Measurements from ENCODE around the gene UCP1. TPM values are rescaled to one million over a fixed set of nuclear protein-coding genes. Genes with fewer than 3 reads are reported as not detected.

The UCP1 gene, protein sequence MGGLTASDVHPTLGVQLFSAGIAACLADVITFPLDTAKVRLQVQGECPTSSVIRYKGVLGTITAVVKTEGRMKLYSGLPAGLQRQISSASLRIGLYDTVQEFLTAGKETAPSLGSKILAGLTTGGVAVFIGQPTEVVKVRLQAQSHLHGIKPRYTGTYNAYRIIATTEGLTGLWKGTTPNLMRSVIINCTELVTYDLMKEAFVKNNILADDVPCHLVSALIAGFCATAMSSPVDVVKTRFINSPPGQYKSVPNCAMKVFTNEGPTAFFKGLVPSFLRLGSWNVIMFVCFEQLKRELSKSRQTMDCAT
- not detected in 3 replicates for total RNA-seq
- long read RNA-seq, result 0 reads

DNA sequence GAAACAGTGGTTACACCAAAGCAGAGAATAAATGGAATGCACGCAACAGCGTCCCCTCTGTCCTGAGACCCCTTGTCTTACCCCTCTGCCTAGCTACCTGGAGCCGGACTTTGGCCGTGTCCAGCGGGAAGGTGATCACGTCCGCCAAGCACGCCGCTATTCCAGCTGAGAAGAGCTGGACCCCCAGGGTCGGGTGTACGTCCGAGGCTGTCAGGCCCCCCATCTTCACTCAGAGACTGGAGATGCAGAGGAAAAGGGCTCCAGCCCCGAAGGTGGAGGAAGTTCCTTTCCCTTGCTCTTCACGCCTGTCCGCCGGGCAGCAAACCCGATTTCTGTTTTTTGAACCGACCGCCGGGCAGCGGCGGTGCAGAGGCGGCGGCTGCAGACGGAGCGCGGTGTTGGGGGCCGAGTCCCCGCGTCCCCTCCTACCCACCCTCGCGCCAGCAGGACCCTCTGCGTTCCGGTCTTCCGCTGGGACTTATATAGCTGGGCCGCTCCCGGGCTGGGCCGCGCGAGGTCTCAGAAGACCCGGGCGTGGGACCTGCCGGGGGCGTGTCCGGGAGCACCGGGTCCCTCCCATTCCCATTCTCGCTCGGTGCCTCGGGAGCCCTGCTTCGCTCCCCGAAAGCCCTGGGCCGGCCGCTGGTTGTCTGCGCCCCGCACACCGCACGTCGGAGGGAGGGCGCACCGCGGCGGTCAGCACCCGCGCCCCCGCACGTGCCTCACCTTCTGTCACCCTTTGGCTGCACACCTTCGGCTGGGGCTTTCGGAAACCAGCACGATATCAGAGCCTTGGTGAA lies at the start of gene UCP1:
Gene UCP1, minus strand, starts transcription at position 455 of the 800 bp plus-strand sequence. Its CDS starts 232 bp downstream, at position 223.
- H3K9me3 Mint-ChIP-seq (ENCODE audit: low read depth), result peaks cover 18% of the 10 kb centered on the region
- peaks cover 18% of the 10 kb centered on the region for H3K4me1 Mint-ChIP-seq (ENCODE audit: low read depth)
- TF ChIP-seq, protein P1, sequence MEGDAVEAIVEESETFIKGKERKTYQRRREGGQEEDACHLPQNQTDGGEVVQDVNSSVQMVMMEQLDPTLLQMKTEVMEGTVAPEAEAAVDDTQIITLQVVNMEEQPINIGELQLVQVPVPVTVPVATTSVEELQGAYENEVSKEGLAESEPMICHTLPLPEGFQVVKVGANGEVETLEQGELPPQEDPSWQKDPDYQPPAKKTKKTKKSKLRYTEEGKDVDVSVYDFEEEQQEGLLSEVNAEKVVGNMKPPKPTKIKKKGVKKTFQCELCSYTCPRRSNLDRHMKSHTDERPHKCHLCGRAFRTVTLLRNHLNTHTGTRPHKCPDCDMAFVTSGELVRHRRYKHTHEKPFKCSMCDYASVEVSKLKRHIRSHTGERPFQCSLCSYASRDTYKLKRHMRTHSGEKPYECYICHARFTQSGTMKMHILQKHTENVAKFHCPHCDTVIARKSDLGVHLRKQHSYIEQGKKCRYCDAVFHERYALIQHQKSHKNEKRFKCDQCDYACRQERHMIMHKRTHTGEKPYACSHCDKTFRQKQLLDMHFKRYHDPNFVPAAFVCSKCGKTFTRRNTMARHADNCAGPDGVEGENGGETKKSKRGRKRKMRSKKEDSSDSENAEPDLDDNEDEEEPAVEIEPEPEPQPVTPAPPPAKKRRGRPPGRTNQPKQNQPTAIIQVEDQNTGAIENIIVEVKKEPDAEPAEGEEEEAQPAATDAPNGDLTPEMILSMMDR (IDR thresholded peaks at IDR 0.05), result no peak
- peaks cover 49% of the 10 kb centered on the region for H3K27me3 Mint-ChIP-seq (ENCODE audit: low read depth)
- H3K36me3 Mint-ChIP-seq (ENCODE audit: low read depth), result peaks cover 8% of the 10 kb centered on the region
- peak within 1 kb of the TSS; percentile 64 for H3K4me3 Mint-ChIP-seq (ENCODE audit: unreplicated experiment)
- no peak within 1 kb of the TSS for H3K27ac Mint-ChIP-seq (ENCODE audit: unreplicated experiment)
- no peak for DNase-seq (ENCODE audit: low spot score)

DNA sequence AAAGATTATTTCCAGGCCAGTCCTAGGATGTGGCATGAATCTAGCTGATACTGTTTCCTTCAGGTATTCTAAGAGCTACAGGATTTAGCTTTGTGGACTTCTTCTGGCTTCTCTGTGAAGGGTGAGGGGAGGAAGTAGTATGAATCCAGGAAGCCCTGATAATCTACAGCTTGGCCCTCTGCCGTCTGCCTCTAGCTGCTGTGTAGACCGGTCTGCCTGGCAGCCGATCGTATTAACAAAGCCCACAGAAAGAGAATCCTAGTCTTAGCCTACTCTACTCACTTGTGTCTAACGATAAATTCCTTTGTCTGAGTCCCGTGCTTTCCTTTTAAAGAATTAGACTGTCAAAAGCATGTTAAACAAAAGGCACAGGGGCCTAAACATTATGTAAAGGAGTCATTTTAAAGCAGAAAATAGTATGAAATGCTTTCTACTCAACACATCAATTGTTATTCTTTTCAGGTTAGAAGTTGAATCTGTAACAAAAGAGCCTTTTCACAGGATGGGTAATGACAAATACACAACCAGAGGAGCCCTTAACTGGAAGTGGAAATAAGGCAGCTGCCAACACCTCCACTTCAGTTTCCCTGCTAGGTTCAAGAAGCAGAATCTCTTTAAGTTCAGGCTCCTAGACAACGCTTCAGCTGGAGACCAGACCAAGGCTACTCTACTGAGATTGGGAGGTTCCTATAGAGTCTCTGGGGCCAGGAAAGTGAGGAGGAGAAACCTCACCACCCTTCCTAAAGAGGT lies 48.9 kb upstream of the UCP1 start:
- DNase-seq (ENCODE audit: low spot score), result no peak
- no peak overlapping the region for H3K4me3 Mint-ChIP-seq (ENCODE audit: unreplicated experiment)
- H3K9me3 Mint-ChIP-seq (ENCODE audit: low read depth), result no peaks in the 10 kb centered on the region
- TF ChIP-seq, protein P1 (IDR thresholded peaks at IDR 0.05), result no peak
- H3K36me3 Mint-ChIP-seq (ENCODE audit: low read depth), result peaks cover 1% of the 10 kb centered on the region
- no peaks in the 10 kb centered on the region for H3K4me1 Mint-ChIP-seq (ENCODE audit: low read depth)
- H3K27me3 Mint-ChIP-seq (ENCODE audit: low read depth), result no peaks in the 10 kb centered on the region
- no peak overlapping the region for H3K27ac Mint-ChIP-seq (ENCODE audit: unreplicated experiment)

DNA sequence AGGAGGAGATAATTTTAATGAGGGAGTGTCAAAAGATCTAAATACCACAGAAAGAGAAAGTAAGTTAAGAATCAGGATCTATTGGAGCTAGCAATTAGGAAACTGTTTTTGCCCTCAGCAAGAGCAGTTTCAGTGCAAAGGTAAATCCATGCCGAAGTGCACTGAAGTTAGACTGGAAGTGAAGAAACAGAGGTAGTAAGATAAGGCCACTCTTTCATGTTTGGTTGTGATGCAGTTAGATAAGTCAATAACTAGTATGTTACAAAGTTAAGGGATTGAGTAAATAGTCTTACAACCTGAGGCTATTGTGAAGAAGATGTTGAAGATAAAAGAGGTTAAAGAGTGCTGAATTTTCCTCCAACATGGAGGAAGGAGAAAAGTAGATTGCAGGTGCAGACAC lies 46.7 kb upstream of the UCP1 start:
- no peak overlapping the region for H3K4me3 Mint-ChIP-seq (ENCODE audit: unreplicated experiment)

DNA sequence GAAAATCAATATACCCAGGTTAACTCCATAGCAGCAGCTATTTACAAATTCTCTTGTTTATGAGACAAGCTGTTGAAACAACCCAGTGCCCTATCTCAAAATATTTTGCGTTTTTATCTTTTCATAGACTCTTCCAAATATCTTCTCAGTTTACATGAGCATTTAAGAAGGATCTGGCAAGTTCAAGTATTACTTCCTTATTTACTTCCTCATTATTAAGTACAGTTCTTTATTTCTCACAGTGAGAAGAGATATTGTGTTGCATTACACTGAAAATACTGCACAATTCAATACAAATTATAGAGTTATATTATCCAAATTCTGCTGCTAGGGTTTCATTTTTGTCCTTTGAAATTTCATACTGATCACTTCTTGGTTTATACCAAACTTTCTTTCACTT lies 43.6 kb upstream of the UCP1 start:
- no peaks in the 10 kb centered on the region for H3K36me3 Mint-ChIP-seq (ENCODE audit: low read depth)
- no peak for DNase-seq (ENCODE audit: low spot score)
- no peaks in the 10 kb centered on the region for H3K9me3 Mint-ChIP-seq (ENCODE audit: low read depth)
- no peak overlapping the region for H3K27ac Mint-ChIP-seq (ENCODE audit: unreplicated experiment)
- TF ChIP-seq, protein P1 (IDR thresholded peaks at IDR 0.05), result no peak
- peaks cover 7% of the 10 kb centered on the region for H3K4me1 Mint-ChIP-seq (ENCODE audit: low read depth)
- H3K4me3 Mint-ChIP-seq (ENCODE audit: unreplicated experiment), result no peak overlapping the region
- H3K27me3 Mint-ChIP-seq (ENCODE audit: low read depth), result no peaks in the 10 kb centered on the region

More for the DNA sequence above, 46.7 kb upstream of the UCP1 start:
- Mint-ChIP-seq H3K4me1 (ENCODE audit: low read depth) (no peaks in the 10 kb centered on the region), H3K36me3 (ENCODE audit: low read depth) (no peaks in the 10 kb centered on the region), H3K27me3 (ENCODE audit: low read depth) (no peaks in the 10 kb centered on the region), H3K9me3 (ENCODE audit: low read depth) (no peaks in the 10 kb centered on the region), H3K27ac (ENCODE audit: unreplicated experiment) (no peak overlapping the region)
- DNase-seq (ENCODE audit: low spot score), result no peak
- TF ChIP-seq, protein P1 (IDR thresholded peaks at IDR 0.05), result no peak

DNA sequence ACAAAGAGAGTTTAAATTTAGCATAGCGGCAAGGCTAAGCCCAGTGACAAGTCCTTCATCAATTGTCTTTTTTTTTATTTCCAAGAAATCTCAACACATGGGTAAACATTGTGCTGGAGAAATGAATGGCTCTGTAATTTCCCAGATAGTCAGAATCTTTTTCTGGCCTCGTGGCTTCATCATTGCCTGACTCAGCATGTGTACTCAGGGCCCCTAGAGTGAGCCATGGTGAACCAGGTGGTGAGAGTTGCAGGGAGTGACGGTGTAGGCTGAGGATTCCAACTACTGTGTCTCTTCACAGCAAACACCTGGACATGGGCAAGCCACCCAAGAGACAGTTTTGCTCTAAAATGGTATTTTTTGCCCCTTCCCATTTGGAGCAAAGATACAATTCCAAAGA lies 43.1 kb upstream of the UCP1 start:
- Mint-ChIP-seq H3K36me3 (ENCODE audit: low read depth) (no peaks in the 10 kb centered on the region), H3K4me1 (ENCODE audit: low read depth) (peaks cover 7% of the 10 kb centered on the region), H3K27me3 (ENCODE audit: low read depth) (no peaks in the 10 kb centered on the region), H3K9me3 (ENCODE audit: low read depth) (no peaks in the 10 kb centered on the region), H3K4me3 (ENCODE audit: unreplicated experiment) (no peak overlapping the region), H3K27ac (ENCODE audit: unreplicated experiment) (no peak overlapping the region)
- no peak for DNase-seq (ENCODE audit: low spot score)
- TF ChIP-seq, protein P1 (IDR thresholded peaks at IDR 0.05), result no peak
